ENCODE measurements around the gene NOTCH2. TPM values are rescaled to one million over a fixed set of nuclear protein-coding genes. Genes with fewer than 3 reads are reported as not detected.

NOTCH2 gene
- total RNA-seq, 1 donor from 2014 or later, result 100 TPM

DNA sequence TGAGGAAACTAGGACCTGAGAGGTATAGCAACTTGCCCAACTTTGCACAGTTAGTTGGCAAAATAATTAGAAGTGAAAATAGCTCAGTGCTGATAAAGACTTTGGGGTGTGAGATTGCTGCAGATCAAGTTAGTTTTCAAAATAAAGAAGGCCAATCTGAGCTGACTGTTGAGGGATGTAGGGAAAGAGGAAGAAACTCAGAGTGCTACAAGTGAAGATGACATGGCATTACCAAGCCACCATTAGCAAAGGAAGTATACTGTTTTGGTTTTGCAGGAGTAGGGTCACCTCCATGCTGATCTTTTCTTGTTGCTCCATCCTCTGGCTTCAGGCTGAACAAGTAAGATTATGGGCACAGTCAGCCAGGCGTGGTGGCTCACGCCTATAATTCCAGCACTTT is 94.5 kb downstream of the NOTCH2 start:
- DNase-seq (ENCODE audit: low spot score), result no peak

- no peak for DNase-seq (ENCODE audit: low spot score)
These were observed 95.4 kb downstream of the NOTCH2 start for GRCh38 chr1:119974013-119974412.

DNA sequence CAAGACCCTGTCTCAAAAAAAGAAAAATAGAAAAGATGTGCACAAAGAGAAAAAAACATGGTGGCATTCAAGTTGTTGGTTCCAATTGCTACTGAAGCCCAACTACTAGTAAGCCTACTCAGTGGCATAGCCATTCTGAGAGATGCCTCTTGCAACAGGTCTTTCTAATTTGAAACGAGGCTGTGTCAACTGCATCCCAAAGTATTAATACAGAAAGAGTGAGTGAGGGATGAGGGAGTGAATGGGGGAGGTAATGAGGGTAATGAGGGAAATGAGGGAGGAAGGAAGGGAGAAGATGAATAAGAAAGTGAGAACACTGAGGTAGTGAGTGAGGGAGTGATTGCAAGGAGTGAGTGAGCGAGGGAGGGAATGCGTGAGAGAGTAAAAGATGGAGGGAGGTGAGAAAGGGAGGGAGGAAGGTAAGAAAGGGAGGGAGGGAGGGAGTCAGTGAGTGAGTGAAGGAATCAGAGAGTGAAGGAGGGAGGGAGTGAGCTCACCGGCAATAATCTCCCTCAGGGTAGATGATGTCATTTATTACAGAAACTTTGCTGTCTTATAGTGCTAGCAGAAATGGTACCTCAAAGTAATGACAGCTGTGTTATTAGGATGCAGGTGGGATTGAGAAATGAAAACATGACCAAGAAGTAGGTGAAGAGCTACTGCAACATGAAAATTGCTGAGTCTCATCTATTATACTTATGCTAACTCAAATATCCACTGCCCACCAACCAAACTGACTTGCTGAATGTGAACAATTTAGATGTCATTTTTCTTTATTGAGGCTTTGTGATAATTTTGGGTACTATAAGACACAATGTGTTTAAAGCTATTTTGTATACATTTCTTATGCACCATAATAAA is 97.5 kb downstream of the NOTCH2 start:
- no peak for DNase-seq (ENCODE audit: low spot score)

GRCh38 chr1:119968601-119969000 is 100.9 kb downstream of the NOTCH2 start:
- DNase-seq (ENCODE audit: low spot score), result no peak

DNA sequence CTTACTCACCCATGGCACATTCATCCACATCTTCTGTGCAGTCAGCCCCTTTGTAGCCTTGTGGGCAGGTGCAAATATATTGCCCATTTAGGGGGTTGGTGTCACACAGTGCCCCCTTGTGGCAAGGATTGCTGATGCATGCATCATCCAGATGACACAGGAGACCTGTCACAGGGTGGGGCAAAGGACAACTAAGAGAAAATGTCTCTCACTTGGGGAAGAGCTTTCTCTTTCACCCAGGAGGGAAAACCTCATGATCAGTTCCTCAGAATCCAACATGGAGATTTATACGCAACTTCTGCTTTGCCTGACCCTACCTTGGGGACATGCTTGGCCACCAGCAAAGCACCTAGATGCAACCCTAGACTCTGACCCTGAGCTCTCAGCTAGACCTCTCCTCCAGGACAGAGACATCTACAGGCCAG is 101.4 kb downstream of the NOTCH2 start:
- DNase-seq (ENCODE audit: low spot score), result peak; percentile 64

DNA sequence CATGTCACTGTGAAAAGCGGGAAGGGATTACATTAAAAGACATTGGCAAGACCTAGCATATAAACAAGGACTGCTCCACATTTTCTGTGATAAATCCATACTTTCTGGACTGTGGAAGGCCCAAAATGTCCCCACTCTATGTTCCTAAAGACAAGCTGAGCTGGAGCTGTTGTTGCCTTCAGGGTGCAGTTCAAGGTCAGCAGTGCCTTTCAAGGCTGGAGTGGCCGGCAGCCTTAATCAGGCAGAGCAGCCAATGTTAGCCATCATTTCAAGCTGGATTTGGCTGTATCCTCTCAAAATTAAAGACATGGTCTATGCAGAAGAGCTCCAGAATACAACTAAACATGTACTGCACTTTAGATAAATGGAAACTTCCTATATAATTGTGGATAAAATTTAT is 102.8 kb downstream of the NOTCH2 start:
- no peak for DNase-seq (ENCODE audit: low spot score)

DNA sequence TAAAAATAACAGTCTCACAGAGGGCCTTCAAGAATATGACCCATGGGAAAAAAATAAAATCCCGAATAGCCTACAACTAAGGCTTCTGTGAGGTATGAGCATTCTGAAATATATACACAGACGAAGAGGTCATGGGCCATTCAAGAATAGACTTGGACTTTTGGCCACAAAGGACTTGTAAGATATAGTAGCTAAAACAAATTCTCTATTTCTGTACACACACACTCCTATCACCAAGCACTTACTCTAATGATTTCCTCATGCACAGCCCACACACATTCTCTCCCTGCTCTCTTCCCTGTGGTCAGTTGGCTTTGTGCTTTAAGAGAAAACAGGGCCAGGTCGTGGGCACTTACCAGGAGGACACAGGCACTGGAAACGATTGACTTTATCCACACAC is 103.4 kb downstream of the NOTCH2 start:
- no peak for DNase-seq (ENCODE audit: low spot score)

- DNase-seq (ENCODE audit: low spot score), result no peak
These were observed 104.6 kb downstream of the NOTCH2 start for GRCh38 chr1:119964673-119965363.

DNA sequence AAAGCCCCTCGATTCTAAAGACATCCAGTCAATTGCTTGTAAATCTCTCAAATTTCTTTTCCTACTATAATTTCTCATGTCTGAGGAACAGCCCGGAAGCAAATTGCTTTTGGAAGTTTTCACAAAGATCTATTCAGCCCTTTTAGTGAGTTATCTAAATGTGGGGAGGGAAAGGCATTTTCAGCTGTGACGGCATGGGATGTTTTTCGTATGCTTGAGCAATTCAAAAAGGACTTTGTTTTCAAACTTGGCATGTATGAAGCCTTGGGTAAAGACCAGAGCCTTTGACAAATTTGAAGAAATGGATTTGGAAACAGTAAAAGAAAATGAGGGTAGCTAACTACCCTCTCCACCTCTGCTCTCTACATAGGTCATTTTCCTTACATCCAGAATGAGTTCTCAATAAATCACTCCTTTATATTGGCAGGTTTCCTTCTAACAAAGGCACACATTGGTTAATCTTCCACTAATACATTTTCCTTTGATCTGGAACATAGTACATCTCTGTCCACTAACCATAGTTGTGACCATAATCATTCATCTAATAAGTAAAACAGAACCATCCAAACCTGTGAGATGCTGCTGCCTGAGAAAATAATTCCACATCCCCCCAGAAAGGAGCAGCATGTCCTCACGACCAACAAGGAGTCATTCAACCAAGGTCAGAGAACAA is 107.0 kb downstream of the NOTCH2 start:
- DNase-seq (ENCODE audit: low spot score), result no peak

- no peak for DNase-seq (ENCODE audit: low spot score)
These were observed 109.0 kb downstream of the NOTCH2 start for GRCh38 chr1:119960501-119960900.

GRCh38 chr1:119959268-119960220 is 109.9 kb downstream of the NOTCH2 start:
- DNase-seq (ENCODE audit: low spot score), result no peak

GRCh38 chr1:119958223-119958622 is 111.2 kb downstream of the NOTCH2 start:
- DNase-seq (ENCODE audit: low spot score), result no peak

DNA sequence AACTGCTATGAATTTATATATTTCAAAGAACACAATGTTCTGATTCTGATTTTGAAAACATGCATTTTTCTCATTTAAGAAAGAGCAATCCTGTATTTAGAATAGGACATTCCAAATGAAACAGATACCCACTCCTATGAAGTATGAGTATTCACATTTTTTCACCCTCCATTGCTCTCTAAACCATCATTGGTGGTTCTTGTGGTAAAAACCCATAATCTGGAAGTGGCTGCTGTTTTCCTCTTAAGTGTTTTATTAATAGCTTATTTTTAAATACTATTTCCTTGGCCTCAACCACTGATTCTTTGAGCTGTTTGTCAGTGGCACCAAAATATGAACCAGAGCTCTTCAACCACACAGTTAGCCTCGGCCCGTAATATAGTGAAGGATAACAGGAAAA is 113.2 kb downstream of the NOTCH2 start:
- DNase-seq (ENCODE audit: low spot score), result no peak

DNA sequence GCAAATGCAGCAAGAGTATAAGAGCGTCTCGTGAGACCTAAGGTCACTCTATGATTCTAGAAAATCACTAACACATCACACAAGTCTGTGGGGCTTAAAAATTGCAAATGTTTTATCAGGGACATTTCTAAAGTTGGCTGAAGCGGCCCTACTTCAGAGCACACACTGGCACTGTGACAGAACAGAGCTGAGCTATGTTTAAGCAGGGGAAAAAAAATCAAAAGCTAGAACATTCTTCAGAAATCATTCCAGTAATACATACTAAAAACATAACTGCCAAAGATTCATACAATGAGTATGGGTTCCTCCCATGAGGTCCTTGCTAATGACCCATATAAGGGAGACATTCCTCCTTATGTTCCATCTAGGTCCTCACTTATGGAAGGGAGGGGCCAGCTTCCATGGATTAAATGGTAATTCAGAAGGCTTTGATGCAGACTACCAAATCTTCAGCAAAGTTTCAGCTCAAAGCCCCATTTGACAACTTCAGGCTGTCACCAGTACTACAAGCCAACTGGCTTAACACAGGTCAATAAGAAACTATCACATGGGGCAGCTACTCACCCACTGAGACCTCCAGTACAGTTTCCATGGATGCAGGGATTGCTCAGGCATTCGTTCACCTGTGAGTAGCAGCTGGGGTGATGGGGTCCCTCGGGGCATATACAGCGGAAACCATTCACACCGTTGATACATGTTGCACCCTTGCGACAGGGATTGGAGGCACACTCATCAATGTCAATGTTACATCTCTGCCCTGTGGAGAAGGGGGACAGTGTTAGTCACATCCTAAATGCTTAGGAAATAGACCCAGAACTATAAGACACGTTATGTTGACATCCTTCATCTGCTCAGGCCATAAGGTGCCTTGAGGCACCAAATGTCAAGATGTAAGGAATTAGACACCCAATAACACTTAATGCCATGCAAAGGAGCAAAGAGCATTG is 114.7 kb downstream of the NOTCH2 start:
- no peak for DNase-seq (ENCODE audit: low spot score)

DNA sequence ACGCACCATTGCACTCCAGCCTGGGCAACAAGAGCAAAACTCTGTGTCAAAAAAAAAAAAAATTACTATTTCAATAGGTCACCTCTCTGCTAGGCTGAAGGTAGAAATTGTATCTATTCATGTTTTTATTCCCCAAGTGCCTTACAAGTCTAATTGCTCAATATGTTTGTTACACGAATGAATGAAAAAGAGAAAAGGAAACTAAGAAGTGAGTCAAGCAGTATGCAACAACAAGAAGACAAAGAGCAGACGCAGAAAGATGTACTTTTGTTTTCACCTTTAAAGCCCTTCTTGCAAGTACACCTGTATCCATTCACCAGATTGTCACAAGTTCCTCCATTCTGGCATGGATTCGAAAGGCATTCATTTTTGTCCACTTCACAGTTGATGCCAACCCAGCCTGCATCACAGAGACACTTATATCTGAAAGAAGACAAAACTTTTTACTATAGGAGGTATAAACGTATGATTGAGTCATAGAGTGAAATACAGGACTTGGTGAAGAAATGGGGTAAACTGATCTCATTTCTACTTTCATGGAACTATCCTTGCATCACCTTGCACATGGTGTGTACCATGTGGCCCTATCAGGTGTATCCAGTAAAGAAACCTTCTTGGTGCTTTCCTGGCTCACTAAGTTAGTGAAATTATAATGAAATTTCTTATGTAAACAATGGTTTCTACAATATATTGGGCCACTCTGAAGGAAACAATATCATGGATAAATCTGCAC is 116.0 kb downstream of the NOTCH2 start:
- no peak for DNase-seq (ENCODE audit: low spot score)

- DNase-seq (ENCODE audit: low spot score), result no peak
These were observed 117.0 kb downstream of the NOTCH2 start for GRCh38 chr1:119952496-119952895.

GRCh38 chr1:119948342-119949214 is 120.9 kb downstream of the NOTCH2 start:
- DNase-seq (ENCODE audit: low spot score), result peak; percentile 83

DNA sequence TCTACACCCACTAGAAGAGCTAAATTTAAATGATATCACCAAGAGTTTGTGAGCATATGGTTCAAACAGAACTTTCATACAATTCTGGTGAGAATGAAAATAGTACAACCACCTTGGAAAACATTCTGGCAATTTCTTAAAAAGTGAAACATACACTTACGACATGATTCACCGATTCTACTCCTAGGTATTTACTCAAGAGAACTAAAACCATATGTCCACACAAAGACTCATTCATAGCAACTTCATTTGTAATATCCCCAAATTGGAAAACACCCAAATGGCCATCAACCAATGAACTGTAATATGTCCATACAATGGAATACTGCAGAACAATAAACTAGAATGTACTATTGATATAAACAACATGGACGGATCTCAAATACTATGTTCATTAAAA is 122.0 kb downstream of the NOTCH2 start:
- DNase-seq (ENCODE audit: low spot score), result no peak

GRCh38 chr1:119946724-119947123 is 122.7 kb downstream of the NOTCH2 start:
- no peak for DNase-seq (ENCODE audit: low spot score)

Data from ureter (tissue), 1 donor.